Measurements from ENCODE around the gene LYST. TPM values are rescaled to one million over a fixed set of nuclear protein-coding genes. Genes with fewer than 3 reads are reported as not detected.

LYST gene
- polyA plus RNA-seq, 10 donors: 4.7 to 11.9 (median 7.8) TPM

Other genes with a start within 250 kb of the LYST start
- gene GNG4, start 217.1 kb downstream of the LYST start, polyA plus RNA-seq (ENCODE audit: insufficient read length in 10 of 10): 1 to 10 TPM in 2 of 10 donors, under 1 TPM in 8; 0.27 to 2.2 (median 0.76) TPM
- 100 to 1,000 TPM; 242 to 365 (median 282) TPM for gene NID1, start 198.2 kb upstream of the LYST start, polyA plus RNA-seq (ENCODE audit: insufficient read length in 10 of 10)